GM10248 (cell line): ENCODE measurements around the gene RXFP4.

Experiments
- CTCF ChIA-PET: fragments of 300-600 bp; sonication (Branson Sonifier 250); formaldehyde crosslinking; extraction: SDS; loops from one replicate; lab custom pipeline; 2021; ENCODE audit warnings: antibody characterized with exemption; lab: Yijun Ruan, JAX
- POLR2A ChIA-PET: fragments of 350-650 bp; sonication (Branson Sonifier 250); formaldehyde crosslinking; extraction: SDS; loops from one replicate; lab custom pipeline; 2020; ENCODE audit warnings: antibody characterized with exemption; lab: Yijun Ruan, JAX
- DNase-seq: peaks from one replicate; pipeline ENCODE4 v3.0.0; 2012; ENCODE audit errors: extremely low spot score
- CTCF ChIP-seq: IDR thresholded peaks from 2 replicates; pipeline ENCODE4 v1.5.1; 2012; ENCODE audit warnings: mild to moderate bottlenecking, low read depth; ENCODE audit errors: extremely low read depth, missing control alignments, control extremely low read depth

RXFP4 gene

GRCh38 chr1:155898888-155899287, 42.5 kb upstream of the RXFP4 start:
- ChIA-PET POLR2A (interaction anchor here (0.9 to 1.0 kb wide), 2 partner anchors 8 to 34 kb away, joined by 3 to 4 read pairs; no protein-coding TSS in a partner anchor), CTCF (interaction anchor here (1.2 to 2.3 kb wide), 7 partner anchors 8 to 90 kb away, joined by 4 to 8 read pairs (median 5); no protein-coding TSS in a partner anchor)
- no peak for DNase-seq
- TF ChIP-seq CTCF, result no peak

- DNase-seq, result no peak
- ChIA-PET CTCF (interaction anchor here (1.4 to 2.3 kb wide), 3 partner anchors 10 to 38 kb away, joined by 4 to 5 read pairs (median 5); no protein-coding TSS in a partner anchor), POLR2A (interaction anchor here (0.9 kb wide), 1 partner anchor 33 kb away, joined by 4 read pairs; no protein-coding TSS in a partner anchor)
- no peak for TF ChIP-seq CTCF
These were observed 41.8 kb upstream of the RXFP4 start for GRCh38 chr1:155899683-155900082.

GRCh38 chr1:155900161-155900560, 41.3 kb upstream of the RXFP4 start:
- no peak for DNase-seq
- POLR2A ChIA-PET, result no interaction called here
- CTCF ChIA-PET, result no interaction called here

GRCh38 chr1:155904261-155904660, 37.2 kb upstream of the RXFP4 start:
- no peak for DNase-seq
- TF ChIP-seq CTCF, result no peak
- ChIA-PET POLR2A (interaction anchor here (0.6 to 1.3 kb wide), 4 partner anchors 10 to 103 kb away, joined by 3 to 9 read pairs (median 3); no protein-coding TSS in a partner anchor), CTCF (interaction anchor here (1.1 to 2.3 kb wide), 8 partner anchors 9 to 654 kb away, joined by 3 to 8 read pairs (median 4); no protein-coding TSS in a partner anchor)

More at GRCh38 chr1:155900161-155900560, 41.3 kb upstream of the RXFP4 start:
- no peak for TF ChIP-seq CTCF

- DNase-seq, result no peak
- ChIA-PET POLR2A (no interaction called here), CTCF (interaction anchor here (2.0 kb wide), 1 partner anchor 11 kb away, joined by 5 read pairs; no protein-coding TSS in a partner anchor)
- TF ChIP-seq CTCF, result no peak
These were observed 31.5 kb upstream of the RXFP4 start for GRCh38 chr1:155909894-155910293.

- TF ChIP-seq CTCF, result no peak
- ChIA-PET POLR2A (interaction anchor here (0.6 kb wide), 1 partner anchor 1689 kb away, joined by 4 read pairs; no protein-coding TSS in a partner anchor), CTCF (interaction anchor here (2.0 kb wide), 1 partner anchor 12 kb away, joined by 5 read pairs; no protein-coding TSS in a partner anchor)
- peak; percentile 44 for DNase-seq
These were observed 30.8 kb upstream of the RXFP4 start for GRCh38 chr1:155910621-155911121.
